ENCODE measurements around the gene UBE2E2.
A peak's percentile ranks its signal among the peaks of the same experiment; 100 is the strongest.

Gene UBE2E2

DNA sequence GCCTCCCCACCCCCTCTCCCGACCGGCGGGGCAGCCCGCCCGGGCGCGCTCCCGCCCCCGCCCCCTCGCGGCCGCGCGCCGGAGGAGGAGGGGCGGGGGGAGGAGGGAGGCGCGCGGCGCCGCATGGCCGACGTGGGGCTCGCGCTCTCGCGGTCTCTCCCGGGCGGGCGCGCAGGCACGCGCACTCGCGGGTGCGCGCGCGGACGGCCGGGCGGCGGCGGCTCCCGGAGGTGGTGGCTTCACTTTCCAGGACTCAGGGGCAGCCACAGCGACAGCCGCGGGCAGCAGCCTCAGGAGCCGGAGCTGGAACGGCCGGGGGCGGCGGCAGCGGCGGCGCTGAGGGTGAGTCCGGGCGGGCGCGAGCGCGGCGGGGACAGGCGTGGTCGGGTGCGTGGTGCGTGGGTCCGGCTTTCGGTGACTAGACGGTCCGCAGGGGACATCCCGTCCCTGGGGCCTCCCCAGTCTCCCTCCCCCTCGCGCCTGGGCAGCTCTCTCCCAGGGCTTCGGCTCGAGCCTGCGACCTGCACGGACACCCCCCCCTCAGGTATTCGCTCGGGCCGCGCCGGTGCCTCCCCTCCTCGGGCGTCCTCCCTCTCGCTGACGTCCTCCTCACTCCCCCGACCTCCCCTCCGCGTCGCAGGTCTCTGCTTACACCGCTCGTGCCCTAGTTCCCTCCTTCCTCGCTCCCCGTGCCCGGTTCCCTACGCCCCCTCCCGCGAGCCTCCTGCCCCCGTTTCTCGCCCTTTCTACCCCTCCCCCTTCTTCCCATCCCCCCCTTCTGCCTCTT is at the start of gene UBE2E2:
TSS of gene UBE2E2 (plus strand) at position 407 of the 787 bp plus-strand sequence.
- Mint-ChIP-seq H3K4me3 (peak within 1 kb of the TSS; percentile 97), H3K27ac (peak within 1 kb of the TSS; percentile 86), H3K4me1 (ENCODE audit: low read depth) (peaks cover 37% of the 10 kb centered on the region), H3K9me3 (ENCODE audit: low read depth) (no peaks in the 10 kb centered on the region), H3K36me3 (no peaks in the 10 kb centered on the region), H3K27me3 (no peaks in the 10 kb centered on the region)

DNA sequence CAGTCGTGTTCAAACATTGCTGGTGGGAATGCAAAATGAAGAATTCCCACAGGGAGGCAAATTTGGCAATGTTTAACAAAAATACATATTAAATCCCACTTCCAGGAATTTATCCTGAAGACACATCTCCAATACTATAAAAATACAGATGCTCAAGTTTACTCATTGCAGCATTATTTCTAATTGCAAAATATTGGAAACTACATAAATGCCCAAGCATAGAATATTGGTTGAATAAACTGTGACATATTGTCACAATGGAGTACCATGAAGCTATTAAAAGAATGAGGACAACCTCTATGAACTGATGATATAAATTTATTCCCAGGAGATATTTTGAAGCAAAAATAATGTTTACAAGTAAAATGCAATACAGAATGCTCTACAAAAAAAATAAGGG is 49.7 kb upstream of the UBE2E2 start:
- Mint-ChIP-seq H3K4me3 (no peak overlapping the region), H3K27ac (no peak overlapping the region), H3K36me3 (no peaks in the 10 kb centered on the region), H3K9me3 (ENCODE audit: low read depth) (peaks cover 10% of the 10 kb centered on the region), H3K4me1 (ENCODE audit: low read depth) (no peaks in the 10 kb centered on the region), H3K27me3 (peaks cover 9% of the 10 kb centered on the region)

DNA sequence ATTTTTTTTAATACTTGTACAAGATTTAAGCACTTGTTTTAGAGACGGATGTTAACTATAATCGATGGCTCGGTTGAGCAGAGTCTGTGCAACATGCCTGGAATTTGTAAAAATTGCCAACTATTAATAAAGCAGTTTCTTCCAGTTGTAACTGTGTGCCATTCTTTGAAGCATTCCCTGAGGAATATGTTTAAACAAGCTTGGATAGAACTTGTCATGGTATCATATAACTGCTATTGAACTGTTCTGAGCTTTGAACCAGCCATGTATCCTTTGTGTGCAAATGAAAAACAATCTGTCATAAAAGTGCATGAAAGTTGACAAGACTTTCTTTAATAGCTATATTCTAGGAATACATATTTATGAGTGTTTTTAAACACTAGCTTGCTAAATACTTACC is 45.8 kb upstream of the UBE2E2 start:
- peaks cover 6% of the 10 kb centered on the region for H3K27me3 Mint-ChIP-seq
- H3K36me3 Mint-ChIP-seq: no peaks in the 10 kb centered on the region
- H3K9me3 Mint-ChIP-seq (ENCODE audit: low read depth): peaks cover 10% of the 10 kb centered on the region
- H3K4me3 Mint-ChIP-seq: no peak overlapping the region
- H3K4me1 Mint-ChIP-seq (ENCODE audit: low read depth): no peaks in the 10 kb centered on the region
- H3K27ac Mint-ChIP-seq: no peak overlapping the region

DNA sequence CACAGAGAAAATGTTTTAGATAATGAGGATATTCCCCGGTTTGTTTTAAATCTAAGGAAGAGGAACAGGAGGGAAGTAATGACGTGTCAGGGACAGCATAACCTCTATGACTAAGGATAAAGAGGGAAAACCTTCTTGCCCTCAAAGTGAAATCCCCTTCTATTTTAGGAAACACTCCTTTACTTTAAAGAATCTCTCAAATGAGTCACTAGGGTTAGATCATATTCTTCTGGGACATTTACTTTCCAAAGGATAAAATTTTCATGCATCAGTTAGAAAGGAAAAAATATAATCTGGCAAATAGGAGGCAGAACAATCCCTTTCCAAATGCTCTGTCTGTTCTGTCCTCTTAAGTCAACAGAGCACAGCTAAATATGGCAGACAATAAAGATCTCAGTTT is 43.2 kb upstream of the UBE2E2 start:
- Mint-ChIP-seq H3K27ac (no peak overlapping the region), H3K36me3 (no peaks in the 10 kb centered on the region), H3K9me3 (ENCODE audit: low read depth) (peaks cover 6% of the 10 kb centered on the region), H3K4me3 (no peak overlapping the region), H3K27me3 (peaks cover 5% of the 10 kb centered on the region), H3K4me1 (ENCODE audit: low read depth) (no peaks in the 10 kb centered on the region)

DNA sequence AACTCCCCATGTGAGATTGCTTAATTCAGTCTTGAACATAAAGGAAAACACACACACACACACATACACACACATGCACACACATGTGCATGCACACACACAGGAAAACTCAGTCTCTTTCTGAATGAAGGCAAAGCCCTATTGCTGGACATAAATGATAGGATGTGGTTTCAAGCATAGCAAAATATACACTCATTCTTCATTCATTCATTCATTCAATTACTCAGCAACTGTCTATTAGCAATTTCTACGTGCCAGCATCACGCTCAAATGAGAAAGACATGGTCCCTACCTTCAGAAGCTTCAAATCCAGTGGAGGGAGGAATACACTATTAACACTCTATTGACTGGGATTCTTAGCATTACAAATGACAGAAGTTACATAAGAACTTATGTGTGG is 41.8 kb upstream of the UBE2E2 start:
- H3K36me3 Mint-ChIP-seq: no peaks in the 10 kb centered on the region
- H3K4me3 Mint-ChIP-seq: no peak overlapping the region
- no peak overlapping the region for H3K27ac Mint-ChIP-seq
- no peaks in the 10 kb centered on the region for H3K27me3 Mint-ChIP-seq
- H3K4me1 Mint-ChIP-seq (ENCODE audit: low read depth): no peaks in the 10 kb centered on the region
- H3K9me3 Mint-ChIP-seq (ENCODE audit: low read depth): no peaks in the 10 kb centered on the region

DNA sequence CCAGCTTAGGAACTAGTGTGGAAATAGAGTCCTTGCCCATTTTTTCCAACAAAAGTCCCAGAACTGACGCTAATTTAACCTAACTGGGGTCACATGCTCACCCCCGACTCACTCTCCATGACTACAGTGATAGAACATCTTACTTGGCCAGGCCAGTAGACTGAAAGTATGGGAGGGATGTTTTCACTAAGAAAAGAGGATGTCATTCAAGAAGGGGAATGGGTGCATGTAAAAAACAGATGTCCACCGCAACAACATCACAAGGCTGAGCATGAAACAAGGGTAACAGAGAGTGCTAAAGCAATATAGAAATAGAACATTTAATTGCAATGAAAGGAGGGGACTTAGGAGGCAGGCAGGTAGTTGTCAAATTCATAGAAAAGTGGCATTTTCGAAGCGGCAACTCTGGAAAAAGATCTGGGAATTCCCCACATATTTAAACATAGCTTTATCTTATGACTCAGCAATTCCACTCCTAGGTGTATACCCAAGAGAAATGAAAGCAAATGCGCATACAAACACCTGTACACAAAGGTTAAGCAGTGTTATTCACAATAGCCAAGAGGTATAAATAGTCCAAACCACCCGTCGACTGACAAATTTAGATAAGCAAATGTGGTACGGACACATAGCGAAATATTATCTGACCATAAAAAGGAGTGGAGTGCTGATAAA is 41.1 kb upstream of the UBE2E2 start:
- Mint-ChIP-seq H3K4me1 (ENCODE audit: low read depth) (no peaks in the 10 kb centered on the region), H3K27ac (no peak overlapping the region), H3K27me3 (no peaks in the 10 kb centered on the region), H3K4me3 (no peak overlapping the region), H3K9me3 (ENCODE audit: low read depth) (no peaks in the 10 kb centered on the region), H3K36me3 (no peaks in the 10 kb centered on the region)

DNA sequence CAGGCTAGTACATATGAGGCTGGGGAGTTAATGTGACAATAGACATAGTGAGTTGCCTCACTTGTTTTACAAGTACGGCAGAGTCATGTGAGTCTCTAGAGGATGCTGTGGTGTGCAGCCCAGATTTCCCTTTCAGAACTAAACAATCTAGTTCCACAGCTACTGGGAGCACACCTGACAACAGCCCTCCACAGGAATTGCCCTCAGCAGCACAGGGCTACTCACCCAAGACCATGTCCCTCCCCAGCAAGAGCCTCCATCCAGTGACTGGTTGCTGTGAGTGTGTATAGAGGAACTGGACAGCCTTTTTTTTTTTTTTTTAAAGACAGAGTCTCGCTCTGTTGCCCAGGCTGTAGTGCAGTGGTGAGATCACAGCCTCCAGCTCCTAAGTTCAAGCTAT is 40.2 kb upstream of the UBE2E2 start:
- Mint-ChIP-seq H3K36me3 (no peaks in the 10 kb centered on the region), H3K4me1 (ENCODE audit: low read depth) (no peaks in the 10 kb centered on the region), H3K4me3 (no peak overlapping the region), H3K27me3 (no peaks in the 10 kb centered on the region), H3K9me3 (ENCODE audit: low read depth) (no peaks in the 10 kb centered on the region), H3K27ac (no peak overlapping the region)

DNA sequence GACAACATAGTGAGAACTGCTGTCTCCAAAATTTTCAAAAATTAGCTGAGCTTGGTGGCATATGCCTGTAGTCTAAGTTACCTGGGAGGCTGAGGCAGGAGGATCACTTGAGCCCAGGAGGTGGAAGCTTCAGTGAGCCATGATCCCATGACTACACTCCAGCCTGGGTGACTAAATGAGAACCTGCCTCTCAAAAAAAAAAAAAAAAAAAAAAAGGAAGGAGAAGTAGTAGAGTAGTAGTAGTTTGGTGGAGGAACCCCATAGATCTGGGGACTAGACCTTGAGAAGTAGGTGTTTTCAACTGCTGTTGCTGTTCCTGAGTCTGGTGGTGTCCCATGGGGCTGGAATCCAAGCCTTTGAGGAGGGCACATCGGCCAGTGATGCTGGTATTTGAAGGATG is 38.4 kb upstream of the UBE2E2 start:
- Mint-ChIP-seq H3K36me3 (no peaks in the 10 kb centered on the region), H3K4me1 (ENCODE audit: low read depth) (no peaks in the 10 kb centered on the region), H3K9me3 (ENCODE audit: low read depth) (no peaks in the 10 kb centered on the region), H3K27ac (no peak overlapping the region), H3K27me3 (no peaks in the 10 kb centered on the region), H3K4me3 (no peak overlapping the region)

DNA sequence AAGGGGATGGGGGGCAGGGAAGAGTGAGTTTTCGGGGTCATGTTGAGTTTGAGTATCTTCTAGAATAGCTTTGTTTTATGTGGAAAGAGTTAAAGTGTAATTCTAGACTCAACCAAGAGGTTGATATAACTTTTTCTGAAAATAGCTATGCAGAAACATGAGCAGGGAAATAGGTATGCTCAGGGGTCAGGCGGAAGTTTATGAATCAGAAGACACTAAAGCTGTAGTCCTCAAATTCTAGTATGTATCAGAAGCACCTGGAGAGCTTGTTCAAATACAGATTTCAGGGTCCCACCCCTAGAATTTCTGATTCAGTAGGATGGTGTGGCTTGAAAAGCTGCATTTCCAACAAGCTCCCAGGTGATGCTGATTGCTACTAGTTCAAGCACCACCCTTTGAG is 37.6 kb upstream of the UBE2E2 start:
- H3K27me3 Mint-ChIP-seq: no peaks in the 10 kb centered on the region
- no peaks in the 10 kb centered on the region for H3K4me1 Mint-ChIP-seq (ENCODE audit: low read depth)
- no peak overlapping the region for H3K27ac Mint-ChIP-seq
- no peaks in the 10 kb centered on the region for H3K9me3 Mint-ChIP-seq (ENCODE audit: low read depth)
- no peaks in the 10 kb centered on the region for H3K36me3 Mint-ChIP-seq
- H3K4me3 Mint-ChIP-seq: no peak overlapping the region

DNA sequence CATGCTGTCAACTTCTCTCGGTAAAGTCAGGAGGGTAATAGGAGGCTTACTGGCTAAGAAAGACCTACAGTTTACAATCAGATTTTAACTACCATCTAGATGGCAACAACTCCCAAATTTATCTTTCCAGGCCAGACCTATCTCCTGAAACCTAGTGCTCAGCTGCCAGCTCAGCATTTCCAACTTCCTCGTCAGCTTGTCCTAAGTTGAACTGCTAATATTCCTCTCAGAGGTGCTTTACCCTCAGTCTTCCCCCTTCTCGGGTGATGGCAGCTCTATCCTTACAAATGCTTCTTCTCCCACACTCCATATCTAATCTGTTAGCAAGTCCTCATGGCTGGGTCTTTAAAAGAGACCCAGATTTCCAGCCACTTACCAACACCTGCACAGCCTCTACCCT is 36.9 kb upstream of the UBE2E2 start:
- Mint-ChIP-seq H3K4me1 (ENCODE audit: low read depth) (no peaks in the 10 kb centered on the region), H3K36me3 (no peaks in the 10 kb centered on the region), H3K9me3 (ENCODE audit: low read depth) (no peaks in the 10 kb centered on the region), H3K4me3 (no peak overlapping the region), H3K27ac (no peak overlapping the region), H3K27me3 (no peaks in the 10 kb centered on the region)

DNA sequence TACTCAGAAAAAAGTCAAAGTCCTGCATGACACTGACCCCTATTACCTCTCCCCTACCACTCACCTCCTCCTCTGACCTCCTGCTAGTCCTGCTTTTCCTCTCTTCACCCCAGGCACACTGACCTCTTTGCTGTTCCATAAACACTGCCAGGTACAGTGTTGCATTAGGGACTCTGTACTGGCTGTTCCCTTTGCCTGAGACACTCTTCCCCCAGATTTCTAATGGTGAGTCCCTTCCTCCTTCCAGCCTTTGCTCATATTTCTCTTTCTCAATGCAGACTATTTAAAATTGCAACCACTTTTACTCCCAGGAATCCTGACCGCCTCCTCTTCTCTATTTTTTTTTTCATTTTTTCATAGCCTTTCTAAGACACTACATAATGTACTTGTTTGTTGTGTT is 36.3 kb upstream of the UBE2E2 start:
- H3K9me3 Mint-ChIP-seq (ENCODE audit: low read depth): no peaks in the 10 kb centered on the region
- no peaks in the 10 kb centered on the region for H3K36me3 Mint-ChIP-seq
- no peaks in the 10 kb centered on the region for H3K4me1 Mint-ChIP-seq (ENCODE audit: low read depth)
- H3K27me3 Mint-ChIP-seq: no peaks in the 10 kb centered on the region
- H3K4me3 Mint-ChIP-seq: no peak overlapping the region
- H3K27ac Mint-ChIP-seq: no peak overlapping the region

DNA sequence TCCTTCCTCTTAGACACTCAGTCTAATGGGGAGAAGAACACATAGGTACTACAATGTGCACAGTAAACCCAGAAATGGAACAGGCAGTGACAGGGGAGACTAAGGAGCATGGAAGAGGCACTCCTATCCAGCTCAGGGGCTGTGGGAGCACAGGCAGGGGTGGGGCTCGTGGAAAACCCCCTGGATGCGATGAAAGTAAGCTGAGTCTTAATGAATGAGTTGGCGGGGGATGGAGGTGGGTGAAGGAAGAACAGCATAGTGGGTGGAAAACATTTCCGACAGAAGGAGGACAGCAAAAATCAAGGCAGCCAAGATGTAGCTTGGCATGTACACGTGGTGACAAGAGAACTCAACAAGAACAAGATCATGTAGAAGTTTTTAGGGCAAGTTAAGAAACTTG is 33.6 kb upstream of the UBE2E2 start:
- H3K36me3 Mint-ChIP-seq: no peaks in the 10 kb centered on the region
- peaks cover 4% of the 10 kb centered on the region for H3K27me3 Mint-ChIP-seq
- no peaks in the 10 kb centered on the region for H3K4me1 Mint-ChIP-seq (ENCODE audit: low read depth)
- H3K27ac Mint-ChIP-seq: no peak overlapping the region
- H3K4me3 Mint-ChIP-seq: no peak overlapping the region
- H3K9me3 Mint-ChIP-seq (ENCODE audit: low read depth): no peaks in the 10 kb centered on the region

DNA sequence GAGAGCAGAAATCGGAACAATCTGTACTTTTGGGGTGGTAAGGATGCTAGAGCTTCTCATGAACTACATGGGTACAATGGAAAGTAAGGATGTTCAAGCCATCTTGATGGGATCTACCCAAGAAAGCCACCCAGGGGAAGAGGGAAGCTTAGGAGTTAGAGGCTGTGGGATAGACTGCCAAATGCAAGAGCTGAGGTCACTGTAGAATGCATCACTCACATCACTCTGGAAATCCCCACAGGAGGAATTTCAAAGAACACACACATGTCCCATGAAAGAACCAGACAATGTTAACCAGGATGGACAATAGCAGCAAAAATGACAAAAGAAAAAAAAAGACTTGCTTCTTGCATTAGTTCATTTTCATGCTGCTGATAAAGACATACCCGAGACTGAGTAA is 32.8 kb upstream of the UBE2E2 start:
- Mint-ChIP-seq H3K4me1 (ENCODE audit: low read depth) (no peaks in the 10 kb centered on the region), H3K27ac (no peak overlapping the region), H3K36me3 (no peaks in the 10 kb centered on the region), H3K9me3 (ENCODE audit: low read depth) (no peaks in the 10 kb centered on the region), H3K4me3 (no peak overlapping the region), H3K27me3 (peaks cover 7% of the 10 kb centered on the region)

DNA sequence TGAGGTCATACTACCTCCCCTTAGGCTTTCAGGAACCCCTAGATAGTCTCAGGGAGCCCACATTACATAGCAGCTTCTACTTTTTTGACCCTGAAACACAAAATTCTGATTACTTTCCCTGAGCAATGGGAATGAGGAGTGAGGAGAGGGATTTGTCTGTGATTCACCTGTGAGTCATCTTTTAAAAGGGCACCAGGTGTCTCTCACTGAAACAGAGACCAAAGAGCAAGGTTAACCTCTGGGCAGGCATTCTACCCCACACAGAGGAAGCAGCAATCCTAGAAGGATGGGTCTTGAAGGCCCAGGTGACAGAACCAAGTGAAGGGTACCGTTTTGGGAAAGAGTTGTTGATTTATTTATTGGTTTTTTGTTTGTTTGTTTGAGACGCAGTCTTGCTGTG is 31.1 kb upstream of the UBE2E2 start:
- Mint-ChIP-seq H3K27me3 (peaks cover 7% of the 10 kb centered on the region), H3K4me1 (ENCODE audit: low read depth) (no peaks in the 10 kb centered on the region), H3K36me3 (no peaks in the 10 kb centered on the region), H3K4me3 (no peak overlapping the region), H3K27ac (no peak overlapping the region), H3K9me3 (ENCODE audit: low read depth) (no peaks in the 10 kb centered on the region)

DNA sequence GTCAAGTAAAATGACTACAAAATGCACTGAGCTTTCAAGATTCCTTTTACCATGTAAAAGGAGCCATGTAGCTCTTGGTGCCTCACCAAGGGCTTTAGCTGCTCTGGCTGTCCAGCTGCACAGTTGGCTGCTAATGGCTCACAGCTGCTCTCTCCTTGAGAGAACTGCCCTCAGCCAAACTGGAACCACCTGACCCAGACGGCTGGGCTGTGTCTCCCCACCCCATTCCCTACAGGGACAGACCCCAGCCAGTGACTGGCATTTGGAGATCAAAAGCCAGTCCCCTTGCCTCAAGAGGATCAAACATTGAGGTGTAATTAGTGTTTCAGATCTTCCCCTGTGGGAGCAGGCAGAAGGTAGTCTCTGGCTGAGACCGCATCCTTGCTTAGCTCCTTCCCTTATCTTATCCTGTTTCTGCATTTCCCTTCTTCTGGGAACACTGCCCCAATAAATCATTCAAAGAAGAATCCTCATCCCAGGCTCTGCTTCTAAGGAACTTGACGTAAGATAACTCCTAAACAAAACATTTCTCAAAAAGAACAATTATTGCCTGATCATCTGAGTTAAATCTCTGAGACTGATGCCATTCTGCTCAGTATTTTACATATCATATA is 28.6 kb upstream of the UBE2E2 start:
- Mint-ChIP-seq H3K4me1 (ENCODE audit: low read depth) (no peaks in the 10 kb centered on the region), H3K27ac (no peak overlapping the region), H3K9me3 (ENCODE audit: low read depth) (peaks cover 4% of the 10 kb centered on the region), H3K36me3 (no peaks in the 10 kb centered on the region), H3K4me3 (no peak overlapping the region), H3K27me3 (peaks cover 8% of the 10 kb centered on the region)
